Smooth muscle cell (in vitro differentiated cells): Measurements from ENCODE around the gene UMPS. TPM values are rescaled to one million over a fixed set of nuclear protein-coding genes. Genes with fewer than 3 reads are reported as not detected.

Experiments
- DNase-seq: peaks from one replicate; lab custom pipeline; 2025; ENCODE audit not compliant: unreplicated experiment; lab: John Stamatoyannopoulos, UW
- H2AFZ ChIP-seq: fragments of 200-600 bp; sonication (generic); 2 replicates; pipeline ENCODE4 v1.6.0; 2016; ENCODE audit warnings: antibody characterized with exemption, low read depth, mild to moderate bottlenecking
- H3F3A ChIP-seq: fragments of 200-600 bp; sonication (generic); 2 replicates; pipeline ENCODE4 v1.6.0; 2017; ENCODE audit warnings: antibody characterized with exemption, low read depth
- H3K27ac ChIP-seq: fragments of 200-600 bp; sonication (generic); 2 replicates; pipeline ENCODE4 v1.5.1; 2016; ENCODE audit warnings: low read depth, mild to moderate bottlenecking
- H3K27me3 ChIP-seq: fragments of 200-600 bp; sonication (generic); 2 replicates; pipeline ENCODE4 v1.6.1; 2016; ENCODE audit warnings: low read depth, mild to moderate bottlenecking
- H3K36me3 ChIP-seq: fragments of 200-600 bp; sonication (generic); 2 replicates; pipeline ENCODE4 v1.5.1; 2016; ENCODE audit warnings: low read depth
- H3K4me1 ChIP-seq: fragments of 200-600 bp; sonication (generic); 2 replicates; pipeline ENCODE4 v1.5.1; 2016; ENCODE audit warnings: low read depth
- H3K4me2 ChIP-seq: fragments of 200-600 bp; sonication (generic); 2 replicates; pipeline ENCODE4 v1.6.0; 2016; ENCODE audit warnings: mild to moderate bottlenecking
- H3K4me3 ChIP-seq: fragments of 200-600 bp; sonication (generic); 2 replicates; pipeline ENCODE4 v1.5.1; 2016; ENCODE audit warnings: mild to moderate bottlenecking
- H3K79me2 ChIP-seq: fragments of 200-600 bp; sonication (generic); 2 replicates; pipeline ENCODE4 v1.6.0; 2016; ENCODE audit warnings: low read depth, mild to moderate bottlenecking
- H3K9ac ChIP-seq: fragments of 200-600 bp; sonication (generic); 2 replicates; pipeline ENCODE4 v1.6.0; 2016; ENCODE audit warnings: low read depth
- H3K9me3 ChIP-seq: fragments of 200-600 bp; sonication (generic); replicated peaks from 2 replicates; pipeline ENCODE4 v1.5.1; 2016; ENCODE audit warnings: low read depth
- H4K20me1 ChIP-seq: fragments of 200-600 bp; sonication (generic); 2 replicates; pipeline ENCODE4 v1.6.0; 2016; ENCODE audit warnings: low read depth
- WGBS: methylation state at CpG from one replicate; pipeline ENCODE4 v1.1.7; 2016; ENCODE audit warnings: low lambda C conversion rate; 5-methylcytosine and 5-hydroxymethylcytosine counted together
- polyA plus RNA-seq: library from polyadenylated mRNA; unstranded; fragments of >200 nt; fragmentation: Nextera tagmentation; extraction: Ambion mirVana; gene quantifications from 2 replicates; pipeline ENCODE4 v1.2.1, GENCODE V29; 2016
- total RNA-seq: library from RNA; depleted of rRNA; stranded (reverse); fragments of >200 nt; gene quantifications from 2 replicates; pipeline ENCODE4 v1.2.3, GENCODE V29; 2014
- TF ChIP-seq, protein P1 (sequence below): fragments of 200-600 bp; sonication (generic); IDR thresholded peaks from 2 replicates; pipeline ENCODE4 v1.5.1; 2017; ENCODE audit warnings: borderline replicate concordance, mild to moderate bottlenecking, antibody characterized with exemption; ENCODE audit not compliant: insufficient read depth, poor library complexity, severe bottlenecking

The UMPS gene
- total and polyA plus RNA-seq, 2 experiments from 2014 or later = 22.3 to 79.2 TPM

DNA sequence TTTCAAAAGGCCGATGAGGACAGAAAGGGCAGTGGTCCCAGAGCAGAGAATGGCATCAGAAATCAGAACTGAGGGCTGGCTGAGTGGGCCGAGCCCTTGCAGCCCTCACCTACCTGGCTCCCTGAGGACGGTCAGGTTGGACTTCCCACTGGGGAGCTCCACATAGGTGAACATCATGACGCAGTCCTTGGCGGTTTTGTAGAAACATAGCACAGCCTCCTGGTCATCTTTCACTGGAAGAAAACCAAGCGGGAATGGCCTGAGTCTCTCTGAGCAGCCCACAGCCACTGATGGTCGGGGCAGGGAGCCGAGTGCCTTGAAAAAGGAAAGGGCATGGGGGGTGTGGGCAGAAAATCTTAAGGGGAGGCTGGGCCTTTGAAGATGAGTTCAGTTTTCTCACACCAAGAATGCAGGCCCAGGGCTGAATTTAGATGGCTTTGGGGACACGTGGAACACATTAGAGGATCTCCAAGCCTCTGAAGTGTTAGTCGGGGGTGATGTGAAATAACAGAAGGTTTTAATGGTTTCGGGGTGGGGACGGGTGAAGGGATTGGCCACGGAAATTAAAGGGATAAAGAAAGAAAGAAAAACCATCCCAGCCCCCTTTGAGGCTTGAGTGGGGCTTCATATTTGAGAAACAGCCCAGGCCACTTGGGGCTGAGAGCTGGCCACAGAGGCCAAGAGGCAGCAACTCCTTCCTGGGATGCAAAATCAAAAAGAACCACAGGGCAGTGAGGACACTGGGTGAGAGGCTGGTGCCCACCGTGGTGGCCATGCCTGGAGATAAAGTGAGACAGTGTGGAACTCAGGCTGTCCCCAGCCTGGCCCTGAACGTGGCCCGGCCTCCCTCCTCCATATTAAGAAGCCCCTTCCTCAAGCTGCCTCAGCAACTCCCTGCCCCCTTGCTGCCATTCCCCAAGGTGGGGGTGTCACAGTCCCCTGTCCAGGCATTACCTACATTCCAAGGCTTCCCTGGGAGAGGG lies 36.2 kb downstream of the UMPS start:
- no peak overlapping the region for H3K27ac ChIP-seq
- H3K9ac ChIP-seq = no peak overlapping the region
- H3K4me1 ChIP-seq = peaks cover 17% of the 10 kb centered on the region
- H2AFZ ChIP-seq = no peak overlapping the region
- WGBS = 85% methylated on average over 16 of the region's 16 CpGs
- peaks cover 11% of the 10 kb centered on the region for H3F3A ChIP-seq
- TF ChIP-seq, protein P1, sequence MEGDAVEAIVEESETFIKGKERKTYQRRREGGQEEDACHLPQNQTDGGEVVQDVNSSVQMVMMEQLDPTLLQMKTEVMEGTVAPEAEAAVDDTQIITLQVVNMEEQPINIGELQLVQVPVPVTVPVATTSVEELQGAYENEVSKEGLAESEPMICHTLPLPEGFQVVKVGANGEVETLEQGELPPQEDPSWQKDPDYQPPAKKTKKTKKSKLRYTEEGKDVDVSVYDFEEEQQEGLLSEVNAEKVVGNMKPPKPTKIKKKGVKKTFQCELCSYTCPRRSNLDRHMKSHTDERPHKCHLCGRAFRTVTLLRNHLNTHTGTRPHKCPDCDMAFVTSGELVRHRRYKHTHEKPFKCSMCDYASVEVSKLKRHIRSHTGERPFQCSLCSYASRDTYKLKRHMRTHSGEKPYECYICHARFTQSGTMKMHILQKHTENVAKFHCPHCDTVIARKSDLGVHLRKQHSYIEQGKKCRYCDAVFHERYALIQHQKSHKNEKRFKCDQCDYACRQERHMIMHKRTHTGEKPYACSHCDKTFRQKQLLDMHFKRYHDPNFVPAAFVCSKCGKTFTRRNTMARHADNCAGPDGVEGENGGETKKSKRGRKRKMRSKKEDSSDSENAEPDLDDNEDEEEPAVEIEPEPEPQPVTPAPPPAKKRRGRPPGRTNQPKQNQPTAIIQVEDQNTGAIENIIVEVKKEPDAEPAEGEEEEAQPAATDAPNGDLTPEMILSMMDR = no peak
- H4K20me1 ChIP-seq = no peaks in the 10 kb centered on the region
- H3K4me2 ChIP-seq = no peak overlapping the region
- no peaks in the 10 kb centered on the region for H3K27me3 ChIP-seq
- no peaks in the 10 kb centered on the region for H3K9me3 ChIP-seq
- H3K36me3 ChIP-seq = no peaks in the 10 kb centered on the region
- no peaks in the 10 kb centered on the region for H3K79me2 ChIP-seq
- no peak overlapping the region for H3K4me3 ChIP-seq
- DNase-seq = no peak

DNA sequence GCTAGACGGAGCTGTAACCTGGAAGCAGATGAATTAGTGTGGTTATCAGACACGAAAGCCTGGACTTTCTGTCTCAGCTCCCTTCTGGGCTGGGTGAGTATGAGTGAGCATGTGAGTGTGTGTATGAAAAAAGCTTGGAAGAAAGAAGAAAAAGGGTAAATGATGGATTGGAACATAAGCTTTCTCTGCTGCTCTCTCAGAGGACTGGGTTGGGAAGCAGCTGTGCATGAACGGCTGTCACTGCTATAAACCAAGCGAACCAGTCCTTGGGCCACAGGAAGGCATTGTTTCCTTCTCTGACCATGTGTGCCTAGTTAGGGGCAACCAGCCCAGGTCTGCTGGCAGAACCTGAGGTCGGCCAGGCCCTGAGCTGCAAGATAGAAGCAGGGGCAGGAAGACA lies 37.0 kb downstream of the UMPS start:
- no peaks in the 10 kb centered on the region for H3K79me2 ChIP-seq
- peaks cover 17% of the 10 kb centered on the region for H3K4me1 ChIP-seq
- H3K27me3 ChIP-seq = no peaks in the 10 kb centered on the region
- H3K9ac ChIP-seq = no peak overlapping the region
- H3K27ac ChIP-seq = no peak overlapping the region
- no peak for DNase-seq
- H4K20me1 ChIP-seq = no peaks in the 10 kb centered on the region
- TF ChIP-seq, protein P1 = no peak
- no peaks in the 10 kb centered on the region for H3K9me3 ChIP-seq
- H3K4me3 ChIP-seq = no peak overlapping the region
- H2AFZ ChIP-seq = no peak overlapping the region
- peaks cover 19% of the 10 kb centered on the region for H3F3A ChIP-seq
- WGBS = 87% methylated on average over 5 of the region's 5 CpGs
- H3K4me2 ChIP-seq = no peak overlapping the region
- no peaks in the 10 kb centered on the region for H3K36me3 ChIP-seq

DNA sequence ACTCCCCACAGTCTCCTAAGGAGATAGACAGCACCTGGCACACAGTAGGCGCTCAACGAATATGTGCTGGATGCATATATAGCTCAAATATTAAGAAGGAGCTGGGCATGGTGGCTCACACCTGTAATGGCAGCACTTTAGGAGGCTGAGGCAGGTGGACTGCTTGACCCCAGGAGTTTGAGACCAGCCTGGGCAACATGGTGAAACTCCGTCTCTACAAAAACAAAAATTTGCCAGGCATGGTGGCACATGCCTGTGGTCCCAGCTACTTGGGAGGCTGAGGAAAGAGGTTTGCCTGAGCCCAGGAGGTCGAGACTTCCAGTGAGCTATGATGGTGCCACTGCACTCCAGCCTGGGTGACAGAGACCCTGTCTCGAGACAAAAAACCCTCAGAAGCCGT lies 37.4 kb downstream of the UMPS start:
- Histone ChIP-seq H3K4me1 (peaks cover 17% of the 10 kb centered on the region), H3K4me3 (no peak overlapping the region), H3K27me3 (no peaks in the 10 kb centered on the region), H3K36me3 (no peaks in the 10 kb centered on the region), H2AFZ (no peak overlapping the region), H4K20me1 (no peaks in the 10 kb centered on the region), H3K27ac (no peak overlapping the region), H3K79me2 (no peaks in the 10 kb centered on the region), H3K4me2 (no peak overlapping the region), H3K9ac (no peak overlapping the region), H3K9me3 (no peaks in the 10 kb centered on the region), H3F3A (peaks cover 20% of the 10 kb centered on the region)
- 98% methylated on average over 6 of the region's 6 CpGs for WGBS
- TF ChIP-seq, protein P1 = no peak
- DNase-seq = no peak
